Right lobe of liver (tissue), 4 donors: Measurements from ENCODE around the gene PPM1A.

Source experiments
- CTCF ChIP-seq, 4 donors: fragments of 200-600 bp in 3 of 4; fragments of 450-650 bp in 1 of 4; IDR thresholded peaks; one replicate each; pipeline versions ENCODE4 v1.5.1 to v1.8.0; 2016 to 2022; ENCODE audit warnings: antibody characterized with exemption in 4 of 4, mild to moderate bottlenecking in 2 of 4
- POLR2A ChIP-seq: fragments of 450-650 bp; IDR thresholded peaks from one replicate; pipeline ENCODE4 v1.6.1; 2017; ENCODE audit warnings: antibody characterized with exemption, mild to moderate bottlenecking
- donor health status: DM: no; HTN: no; CAD: no.
- donor health status: DM: no; HTN: no; CAD: no.
- donor health status: DM: no; HTN: yes; CAD: no.

GRCh38 chr14:60222820-60223219, 26.2 kb upstream of the PPM1A start:
- TF ChIP-seq CTCF (IDR thresholded peaks at IDR 0.05) (no peak), POLR2A (no peak)
